Spinal cord (tissue), 10 donors: ENCODE results near the gene ERMP1. TPM values are rescaled to one million over a fixed set of nuclear protein-coding genes. Genes with fewer than 3 reads are reported as not detected.

Source experiments
- DNase-seq, 6 donors: peaks; one replicate each; pipeline versions ENCODE4 v3.0.0 to v3.0.0-alpha.2; 2013 to 2015; ENCODE audit warnings: low spot score in 6 of 6, low read depth in 4 of 6
- H3K27ac ChIP-seq: one replicate; pipeline ENCODE4 v1.5.1; 2013; ENCODE audit warnings: low read depth, low read length, control low read depth
- H3K27me3 ChIP-seq: one replicate; pipeline ENCODE4 v1.6.1; 2013; ENCODE audit warnings: low read length; ENCODE audit not compliant: control insufficient read depth, insufficient read depth
- H3K36me3 ChIP-seq: one replicate; pipeline ENCODE4 v1.6.1; 2013; ENCODE audit warnings: low read length; ENCODE audit not compliant: control insufficient read depth, insufficient read depth
- H3K4me1 ChIP-seq: one replicate; pipeline ENCODE4 v1.6.1; 2013; ENCODE audit warnings: low read length; ENCODE audit not compliant: control insufficient read depth, insufficient read depth
- H3K4me3 ChIP-seq: one replicate; pipeline ENCODE4 v1.5.1; 2013; ENCODE audit warnings: low read depth, low read length, control low read depth
- H3K9me3 ChIP-seq: one replicate; pipeline ENCODE4 v1.6.1; 2013; ENCODE audit warnings: low read length; ENCODE audit not compliant: control insufficient read depth, insufficient read depth
- WGBS: methylation state at CpG from one replicate; pipeline ENCODE4 v1.1.5; 2013; ENCODE audit warnings: missing lambda C conversion rate; ENCODE audit not compliant: insufficient coverage; 5-methylcytosine and 5-hydroxymethylcytosine counted together
- polyA plus RNA-seq, 2 donors: library from polyadenylated mRNA; unstranded; fragments of 120-200 nt; gene quantifications; one replicate each; pipeline ENCODE4 v1.2.1, GENCODE V29; 2013; ENCODE audit not compliant: insufficient read length in 2 of 2
- total RNA-seq, 2 donors: library from RNA; depleted of rRNA in 1 of 2; stranded (reverse); fragments of 120-200 nt in 1 of 2; fragments of >200 nt in 1 of 2; gene quantifications; one replicate each; pipeline versions ENCODE4 v1.2.3 to v1.2.4, GENCODE V29; 2013 to 2014
- donor health status: healthy.

Gene ERMP1
- total and polyA plus RNA-seq, 4 donors: 16.2 to 43.0 (median 29.4) TPM

DNA sequence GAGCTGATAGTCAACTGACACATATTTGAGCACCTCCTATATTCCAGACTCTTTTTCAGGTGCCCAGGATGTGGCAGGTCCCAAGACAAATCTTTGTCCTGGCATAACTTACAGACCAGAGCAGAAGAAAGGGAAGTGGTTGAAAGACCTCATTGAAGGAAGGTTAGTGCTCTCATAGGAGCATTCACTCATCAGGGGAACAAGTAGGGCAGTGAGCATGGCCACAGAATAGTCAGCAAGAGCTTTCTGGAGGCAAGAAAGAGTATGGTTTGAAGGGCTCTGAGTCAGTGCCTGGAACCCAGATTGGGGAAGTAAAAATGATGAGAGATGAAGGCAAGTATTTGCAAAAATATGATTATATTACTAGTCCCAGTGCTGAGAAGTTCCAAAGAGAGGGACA is 25.0 kb upstream of the ERMP1 start:
- Histone ChIP-seq H3K27me3 (no peaks in the 10 kb centered on the region), H3K9me3 (no peaks in the 10 kb centered on the region), H3K4me1 (no peaks in the 10 kb centered on the region), H3K36me3 (no peaks in the 10 kb centered on the region), H3K27ac (no peak overlapping the region), H3K4me3 (no peak overlapping the region)
- DNase-seq: no peak

DNA sequence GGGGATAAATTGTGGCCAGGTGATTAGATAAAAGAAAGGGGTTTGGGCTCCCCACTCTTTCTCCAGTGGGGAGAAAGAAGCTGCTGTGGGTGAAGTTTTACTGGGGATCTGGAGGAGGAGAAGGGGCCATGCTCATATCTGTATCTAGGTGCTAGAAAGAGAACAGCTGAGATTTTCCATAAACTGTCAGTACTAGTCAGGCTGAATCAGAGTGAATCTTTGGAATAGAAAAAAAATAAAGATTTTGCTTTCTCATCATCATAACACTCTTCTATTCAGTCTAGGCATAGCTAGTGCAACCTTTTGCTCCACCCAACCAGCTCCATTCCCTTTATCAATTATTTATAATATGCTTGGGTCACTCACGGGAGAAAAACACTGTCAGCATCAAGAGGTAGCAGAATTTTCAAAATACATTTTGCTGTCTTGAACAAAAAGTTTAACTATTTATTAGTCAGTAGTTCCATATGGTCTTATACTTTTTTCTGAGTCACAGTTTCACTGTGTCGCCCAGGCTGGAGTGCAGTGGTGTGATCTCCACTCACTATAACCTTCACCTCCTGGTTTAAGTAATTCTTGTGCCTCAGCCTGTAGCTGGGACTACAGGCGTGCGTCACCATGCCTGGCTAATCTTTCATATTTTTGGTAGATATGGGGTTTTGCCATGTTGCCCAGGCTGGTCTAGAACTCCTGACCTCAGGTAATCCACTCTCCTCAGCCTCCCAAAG is 21.3 kb upstream of the ERMP1 start:
- Histone ChIP-seq H3K4me3 (no peak overlapping the region), H3K9me3 (no peaks in the 10 kb centered on the region), H3K27ac (no peak overlapping the region), H3K4me1 (no peaks in the 10 kb centered on the region), H3K27me3 (no peaks in the 10 kb centered on the region), H3K36me3 (no peaks in the 10 kb centered on the region)
- DNase-seq: no peak
- 100% methylated on average over 1 of the region's 4 CpGs for whole genome bisulfite sequencing

DNA sequence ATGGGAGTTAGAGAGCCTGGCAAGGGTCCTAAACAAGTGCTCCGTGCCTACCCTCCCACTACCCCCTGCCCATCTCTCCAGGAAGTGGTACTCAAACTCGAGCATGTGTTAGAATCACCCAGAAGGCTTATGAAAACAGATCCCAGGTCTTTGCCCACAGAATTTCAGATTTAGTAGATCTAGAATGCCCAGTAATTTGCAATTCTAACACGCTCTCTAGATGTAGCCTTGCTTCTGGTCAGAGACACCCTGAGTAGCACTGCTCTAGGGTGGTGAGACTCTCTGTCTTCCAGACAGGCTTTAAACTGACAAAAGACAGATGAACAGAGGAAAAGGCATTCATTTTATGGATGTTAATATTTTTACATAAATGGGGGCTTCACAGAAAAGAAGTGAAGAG is 20.7 kb upstream of the ERMP1 start:
- Histone ChIP-seq H3K36me3 (no peaks in the 10 kb centered on the region), H3K4me1 (no peaks in the 10 kb centered on the region), H3K4me3 (no peak overlapping the region), H3K27ac (no peak overlapping the region), H3K9me3 (no peaks in the 10 kb centered on the region), H3K27me3 (no peaks in the 10 kb centered on the region)
- WGBS: 75% methylated on average over 3 of the region's 3 CpGs
- DNase-seq: no peak

DNA sequence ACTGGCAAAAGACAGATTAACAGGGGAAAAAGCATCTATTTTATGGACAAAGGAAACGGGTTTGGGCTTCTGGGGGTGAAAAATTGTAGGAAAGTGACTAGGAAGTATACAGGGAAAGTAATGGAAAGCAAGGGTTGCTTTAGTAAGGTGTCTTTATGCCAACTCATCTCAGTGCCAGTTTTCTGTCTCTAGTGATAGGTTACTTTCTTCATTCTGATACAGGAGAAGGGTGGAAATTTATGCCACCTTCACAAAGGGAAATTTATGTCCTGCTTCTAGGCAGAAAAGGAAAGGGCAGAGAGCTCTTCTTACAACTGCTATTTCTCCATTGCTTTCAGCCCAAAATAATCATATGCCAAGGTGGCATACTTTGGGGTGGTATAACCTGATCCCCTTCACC is 20.1 kb upstream of the ERMP1 start:
- WGBS: 40% methylated on average over 1 of the region's 1 CpG
- DNase-seq: peak in 1 of 6 donors; percentile 6
- Histone ChIP-seq H3K4me3 (no peak overlapping the region), H3K4me1 (no peaks in the 10 kb centered on the region), H3K36me3 (no peaks in the 10 kb centered on the region), H3K27me3 (no peaks in the 10 kb centered on the region), H3K27ac (no peak overlapping the region), H3K9me3 (no peaks in the 10 kb centered on the region)

DNA sequence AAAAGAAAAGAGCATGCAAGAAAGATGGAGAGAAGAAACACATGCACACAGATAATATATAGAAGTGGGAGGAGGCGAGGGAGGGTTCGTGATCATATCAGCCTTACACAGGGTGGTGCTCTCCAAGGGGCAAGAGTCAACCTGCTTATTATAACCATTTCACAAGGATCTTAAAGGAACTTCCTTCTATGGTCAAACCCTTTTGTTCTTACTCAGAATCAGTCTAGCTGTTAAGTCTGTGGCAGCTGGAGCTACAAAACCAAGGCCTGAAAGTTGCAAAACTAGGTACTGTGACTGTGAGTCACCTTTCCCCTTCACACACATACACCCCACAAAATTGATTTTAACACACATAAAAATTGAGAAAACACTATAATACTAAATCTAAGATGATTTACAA is 18.5 kb upstream of the ERMP1 start:
- Histone ChIP-seq H3K4me3 (no peak overlapping the region), H3K9me3 (no peaks in the 10 kb centered on the region), H3K27me3 (no peaks in the 10 kb centered on the region), H3K27ac (no peak overlapping the region), H3K36me3 (no peaks in the 10 kb centered on the region), H3K4me1 (no peaks in the 10 kb centered on the region)
- DNase-seq: no peak
- WGBS: no CpG with 5 or more reads among the region's 2 CpGs

DNA sequence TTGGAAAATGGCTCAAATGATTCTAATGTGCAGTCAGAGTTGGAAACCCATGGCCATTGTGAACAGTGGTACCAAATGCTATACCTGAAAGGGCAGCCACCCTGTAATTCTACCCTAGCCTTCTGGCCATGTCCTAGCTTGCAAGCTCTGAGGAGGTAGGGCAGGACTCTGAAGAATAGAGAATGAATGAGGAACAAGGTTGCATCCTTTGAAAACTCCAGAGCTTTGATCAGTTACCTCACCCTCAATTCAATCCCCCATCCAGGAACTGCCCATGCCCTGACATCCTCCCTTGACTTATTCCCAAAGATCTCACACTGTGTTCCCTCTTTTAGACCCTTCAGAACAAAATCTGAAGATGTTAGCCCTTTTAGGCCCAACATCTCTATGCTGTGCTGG is 17.8 kb upstream of the ERMP1 start:
- no peaks in the 10 kb centered on the region for H3K36me3 ChIP-seq
- DNase-seq: no peak
- no peak overlapping the region for H3K4me3 ChIP-seq
- no peak overlapping the region for H3K27ac ChIP-seq
- no peaks in the 10 kb centered on the region for H3K9me3 ChIP-seq
- no peaks in the 10 kb centered on the region for H3K27me3 ChIP-seq
- H3K4me1 ChIP-seq: no peaks in the 10 kb centered on the region

DNA sequence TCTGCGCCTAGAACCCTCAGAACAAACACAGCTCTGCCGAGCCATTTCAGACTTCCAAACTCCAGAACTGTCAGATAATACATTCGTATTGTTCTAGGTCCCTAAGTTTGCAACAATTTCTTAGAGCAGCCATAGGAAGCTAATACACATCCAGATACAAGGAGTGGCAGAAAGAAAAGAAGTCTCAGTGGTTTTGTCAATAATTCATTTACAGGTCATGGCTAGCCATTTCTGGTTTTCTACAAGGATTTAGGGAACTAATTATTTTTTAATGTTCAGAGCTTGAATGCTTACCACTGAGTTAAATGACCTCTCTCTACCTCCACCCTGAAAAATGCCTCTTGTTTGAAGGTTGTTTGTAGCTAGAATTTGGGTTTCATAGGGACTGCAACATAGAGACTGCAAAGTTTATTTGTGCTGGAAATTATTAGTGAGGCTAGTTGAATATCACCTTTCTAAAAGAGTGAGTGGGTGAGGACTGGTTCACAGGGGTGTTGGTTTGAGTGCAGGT is 15.5 kb upstream of the ERMP1 start:
- Histone ChIP-seq H3K27ac (no peak overlapping the region), H3K9me3 (no peaks in the 10 kb centered on the region), H3K36me3 (no peaks in the 10 kb centered on the region), H3K27me3 (no peaks in the 10 kb centered on the region), H3K4me3 (no peak overlapping the region), H3K4me1 (peaks cover 3% of the 10 kb centered on the region)
- no peak for DNase-seq
- 94% methylated on average over 2 of the region's 3 CpGs for WGBS

DNA sequence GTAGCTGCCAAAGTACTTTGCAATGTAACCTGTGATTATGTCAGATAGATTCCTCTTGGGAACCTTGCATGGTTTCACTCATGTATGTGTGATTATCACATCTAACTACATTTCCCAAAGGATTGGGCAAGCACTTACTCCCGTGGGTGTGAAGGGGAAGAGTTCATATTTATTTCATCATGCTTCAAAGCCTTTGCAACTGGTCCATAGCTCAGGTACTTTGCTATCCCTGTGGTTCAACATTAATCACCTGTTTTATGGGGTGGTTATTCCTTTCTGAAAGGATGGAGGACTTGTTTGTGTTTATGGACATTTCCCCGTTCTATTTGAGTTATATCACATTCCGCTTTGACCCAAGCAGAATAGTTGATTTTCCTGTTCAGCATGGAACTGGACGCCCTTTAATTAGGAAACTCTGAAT is 13.6 kb upstream of the ERMP1 start:
- no peaks in the 10 kb centered on the region for H3K36me3 ChIP-seq

DNA sequence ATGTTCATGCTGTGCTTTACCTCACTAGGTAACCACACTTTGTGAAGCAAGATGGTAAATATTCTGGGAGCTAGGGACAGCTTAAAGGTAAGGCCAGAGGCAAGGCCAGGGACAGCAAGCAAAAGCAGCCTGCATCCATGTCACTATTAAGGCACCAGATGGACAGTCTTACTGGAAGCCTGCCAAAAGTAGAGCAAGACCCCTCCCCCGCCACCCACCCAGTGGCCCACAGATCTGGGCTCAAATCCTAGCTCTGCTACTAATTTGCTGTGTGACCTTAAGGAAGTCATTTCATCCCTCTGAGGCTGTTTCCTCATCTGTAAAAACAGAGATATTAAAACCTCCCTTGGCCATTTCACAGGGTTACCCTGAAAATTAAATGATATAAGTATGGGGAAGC is 13.2 kb upstream of the ERMP1 start:
- no peaks in the 10 kb centered on the region for H3K36me3 ChIP-seq
- no peak overlapping the region for H3K4me3 ChIP-seq
- peaks cover 3% of the 10 kb centered on the region for H3K4me1 ChIP-seq
- no peak overlapping the region for H3K27ac ChIP-seq
- no peaks in the 10 kb centered on the region for H3K9me3 ChIP-seq
- H3K27me3 ChIP-seq: no peaks in the 10 kb centered on the region
- 100% methylated on average over 1 of the region's 1 CpG for WGBS
- DNase-seq: no peak

More for the DNA sequence above, 13.6 kb upstream of the ERMP1 start:
- Histone ChIP-seq H3K27ac (no peak overlapping the region), H3K9me3 (no peaks in the 10 kb centered on the region), H3K4me1 (peaks cover 3% of the 10 kb centered on the region), H3K4me3 (no peak overlapping the region), H3K27me3 (no peaks in the 10 kb centered on the region)
- DNase-seq: no peak
- WGBS: 75% methylated on average over 2 of the region's 4 CpGs

DNA sequence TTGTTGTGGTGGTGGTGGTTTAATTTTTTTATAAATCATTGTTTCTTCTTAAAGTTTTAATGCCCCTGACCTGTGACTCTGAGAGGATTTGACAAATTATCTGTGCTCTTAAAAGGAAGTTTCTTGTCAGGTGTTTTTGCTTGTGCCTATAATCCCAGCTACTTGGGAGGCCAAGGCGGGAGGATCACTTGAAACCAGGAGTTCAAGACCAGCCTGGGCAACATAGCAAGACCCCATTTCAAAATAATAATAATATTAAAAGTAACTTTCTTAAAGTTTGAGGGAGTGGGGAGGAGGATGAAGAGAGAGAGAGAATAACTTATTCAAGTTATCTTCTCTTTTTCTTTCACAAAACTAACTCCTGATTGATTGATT is 12.2 kb upstream of the ERMP1 start:
- DNase-seq: no peak
- no CpG with 5 or more reads among the region's 1 CpG for WGBS
- peak overlapping the region; percentile 83 for H3K27ac ChIP-seq

More for the DNA sequence above, 12.2 kb upstream of the ERMP1 start:
- Histone ChIP-seq H3K4me1 (peaks cover 6% of the 10 kb centered on the region), H3K9me3 (no peaks in the 10 kb centered on the region), H3K4me3 (no peak overlapping the region), H3K36me3 (no peaks in the 10 kb centered on the region), H3K27me3 (no peaks in the 10 kb centered on the region)
